HG03469 (cell line): ENCODE data around the gene STRAP.
"Not testable (repeated sequence)": the region's sequence is repeated elsewhere in the genome, so short reads cannot be mapped to it uniquely, and the experiment has no call there.

Source experiments
- ATAC-seq: cut with Tn5 transposase; IDR thresholded peaks from one replicate; pipeline ENCODE4 v1.9.1; 2021; ENCODE audit warnings: mild to moderate bottlenecking, moderate library complexity, moderate number of reproducible peaks; ENCODE audit not compliant: unreplicated experiment

Gene STRAP

GRCh38 chr12:15863984-15864383 lies 18.2 kb upstream of the STRAP start:
- peak; percentile 92 for ATAC-seq

DNA sequence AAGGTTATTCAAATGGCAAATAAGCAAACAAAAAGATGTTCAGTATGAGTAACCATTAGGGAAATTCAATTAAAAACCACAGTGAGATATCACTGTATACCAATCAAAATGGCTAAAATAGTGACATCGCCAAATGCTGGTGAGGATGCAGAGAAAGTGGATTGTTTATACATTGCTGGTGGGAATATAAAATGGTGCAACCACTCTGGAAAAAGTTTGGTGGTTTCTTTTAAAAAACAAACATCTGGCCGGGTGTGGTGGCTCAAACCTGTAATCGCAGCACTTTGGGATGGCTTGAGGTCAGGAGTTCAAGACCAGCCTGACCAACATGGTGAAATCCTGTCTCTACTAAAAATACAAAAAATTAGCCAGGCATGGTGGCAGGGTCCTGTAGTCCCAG lies 14.0 kb upstream of the STRAP start:
- no peak for ATAC-seq

DNA sequence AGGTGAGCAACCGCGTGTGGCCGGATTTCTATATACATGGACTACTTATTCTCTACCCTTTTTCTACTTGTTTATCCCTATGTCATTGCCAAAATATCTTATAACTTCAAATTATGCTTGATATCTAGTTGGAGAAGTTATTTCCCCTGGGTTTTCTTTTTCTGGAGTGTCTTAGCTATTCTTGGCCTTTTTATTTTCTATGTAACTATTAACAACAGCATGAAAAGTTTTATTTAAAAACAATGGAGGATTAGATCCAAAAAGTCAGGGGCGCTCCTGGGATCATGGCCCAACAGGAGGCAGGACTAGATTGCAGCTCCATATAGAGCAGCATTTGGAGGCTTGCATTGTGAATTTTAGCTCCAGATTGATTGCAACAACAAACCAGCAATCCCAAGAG lies 8.6 kb upstream of the STRAP start:
- no peak for ATAC-seq

- ATAC-seq: not testable (repeated sequence)
Measured at GRCh38 chr12:15874556-15875145, 7.5 kb upstream of the STRAP start.

- ATAC-seq: no peak
Measured at GRCh38 chr12:15875863-15876262, 6.3 kb upstream of the STRAP start.

- ATAC-seq: no peak
Measured at GRCh38 chr12:15879413-15879812, 2.8 kb upstream of the STRAP start.

DNA sequence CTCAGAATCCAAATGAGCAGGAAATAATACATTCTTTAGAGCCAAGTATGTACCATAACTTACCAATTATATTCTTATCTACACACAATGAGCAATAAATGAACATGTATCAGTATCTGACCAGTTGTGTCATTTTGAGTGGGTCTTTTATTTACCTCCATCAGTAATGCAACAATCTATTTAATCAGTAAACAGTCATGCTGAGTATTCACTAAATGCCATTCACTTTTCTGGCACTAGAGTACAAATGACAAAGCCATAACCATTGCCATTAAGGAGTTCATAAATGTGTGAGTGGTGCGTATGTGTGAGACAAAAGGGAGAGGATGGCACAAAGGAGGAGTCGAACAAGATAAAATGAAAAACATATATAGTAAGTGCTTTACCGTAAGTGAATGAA lies 1.5 kb upstream of the STRAP start:
- ATAC-seq: no peak

DNA sequence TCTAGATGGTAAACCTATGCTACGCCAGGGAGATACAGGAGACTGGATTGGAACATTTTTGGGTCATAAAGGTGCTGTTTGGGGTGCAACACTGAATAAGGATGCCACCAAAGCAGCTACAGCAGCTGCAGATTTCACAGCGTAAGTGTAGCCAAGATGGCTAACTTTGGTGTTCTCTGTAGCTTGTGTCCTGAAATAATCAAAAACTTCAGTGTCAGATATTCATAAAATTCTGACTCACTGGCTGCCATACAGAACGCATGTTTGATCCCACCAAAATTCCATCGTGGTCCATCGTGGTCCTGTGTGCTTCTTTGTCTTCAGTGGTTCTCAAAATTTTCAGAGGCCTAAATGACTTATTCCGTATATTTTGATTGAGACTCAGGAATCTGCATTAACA lies 1.3 kb downstream of the STRAP start:
- no peak for ATAC-seq

DNA sequence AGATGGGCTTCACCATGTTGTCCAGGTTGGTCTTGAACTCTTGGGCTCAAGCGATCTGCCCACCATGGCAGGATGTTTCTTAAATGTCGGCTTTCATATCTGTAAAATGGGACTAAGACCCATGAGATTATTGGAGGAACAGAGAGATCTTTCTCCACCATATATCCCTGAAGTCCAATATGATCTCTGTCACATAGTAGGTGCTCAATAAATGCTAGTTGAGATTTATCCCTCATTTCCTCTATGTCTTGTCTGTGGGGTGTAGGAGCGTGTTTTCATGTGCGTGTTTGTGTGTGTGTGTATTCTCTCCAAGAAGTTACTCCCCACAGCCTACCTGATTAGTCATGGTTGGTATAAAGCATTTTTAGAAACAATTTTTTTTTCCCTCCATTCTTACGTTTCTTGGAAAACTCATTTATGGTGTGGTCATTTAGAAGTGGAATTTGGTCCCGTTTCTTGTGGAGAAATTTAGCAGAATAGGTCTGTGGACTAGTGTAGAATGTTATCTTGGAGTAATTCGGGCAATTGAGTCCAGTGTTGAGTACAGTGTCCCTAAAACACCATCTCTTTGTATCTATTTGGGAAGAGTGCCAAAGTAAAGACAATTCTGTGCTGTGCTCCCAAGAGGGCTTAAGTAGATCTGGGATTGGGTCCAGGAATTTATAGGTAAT lies 4.3 kb downstream of the STRAP start:
- ATAC-seq: no peak

- ATAC-seq: no peak
Measured at GRCh38 chr12:15887043-15887817, 5.0 kb downstream of the STRAP start.

DNA sequence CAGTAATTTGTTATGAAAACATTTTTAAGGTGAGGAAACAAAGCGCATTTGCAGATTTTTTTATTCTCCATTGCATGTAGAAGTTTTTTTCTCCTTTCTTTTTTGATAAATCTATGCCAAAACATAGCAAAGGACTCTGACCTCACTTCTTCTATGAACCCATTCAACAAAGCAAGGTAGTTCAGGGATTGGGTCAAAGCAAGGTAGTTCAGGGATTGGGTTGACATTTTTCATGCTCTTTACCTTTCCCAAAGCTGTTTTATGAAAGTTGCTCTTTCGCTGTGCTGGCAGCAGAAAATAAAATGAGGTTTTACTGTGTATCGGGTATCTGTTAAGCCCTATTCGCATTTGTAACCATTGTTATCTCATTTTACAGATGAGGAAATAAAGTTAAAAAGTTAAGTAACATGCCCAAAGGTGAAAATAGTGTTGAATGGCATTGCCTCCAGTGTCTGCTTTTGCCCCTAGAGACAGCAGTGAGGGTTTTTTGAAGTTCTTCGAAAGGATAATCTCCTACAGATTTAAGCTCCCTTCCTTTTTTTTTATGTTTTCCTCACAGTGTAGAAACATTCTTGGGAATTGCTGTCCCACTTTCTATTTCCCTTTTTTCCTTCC lies 10.6 kb downstream of the STRAP start:
- no peak for ATAC-seq

DNA sequence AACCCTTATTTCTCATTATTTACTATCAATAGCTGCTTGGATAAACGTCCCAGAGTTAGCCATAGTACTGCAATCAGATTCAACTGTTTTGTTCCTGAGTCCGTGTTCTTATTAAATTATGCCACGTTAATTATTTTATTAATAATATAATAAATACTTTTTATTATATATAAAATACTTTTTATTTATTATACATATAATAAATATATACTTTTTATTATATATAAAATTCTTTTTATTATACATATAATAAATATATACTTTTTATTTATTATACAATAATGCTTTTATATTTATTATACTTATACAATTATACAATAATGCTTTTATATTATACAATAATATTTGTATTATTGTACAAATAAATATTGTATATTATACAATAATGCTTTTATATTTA lies 11.1 kb downstream of the STRAP start:
- ATAC-seq: no peak

DNA sequence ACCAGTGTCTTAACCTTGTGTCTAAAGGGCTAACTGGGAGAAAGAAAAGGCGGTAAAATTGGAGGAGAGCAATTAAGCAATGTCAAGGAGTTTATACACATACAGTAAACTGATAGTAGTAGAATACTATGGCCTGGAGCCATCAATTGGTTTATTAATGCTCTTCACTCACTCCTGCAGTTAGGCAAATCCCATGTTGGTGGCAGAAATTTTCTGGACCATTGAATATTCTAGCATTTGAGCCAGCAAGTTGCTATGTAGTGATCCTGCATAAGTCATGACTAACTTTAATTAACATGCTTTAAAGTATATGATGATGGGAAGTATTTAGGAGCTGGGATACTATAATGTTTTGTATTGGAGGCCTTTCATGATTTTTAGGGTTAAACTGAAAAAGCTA lies 14.7 kb downstream of the STRAP start:
- no peak for ATAC-seq

GRCh38 chr12:15897433-15897832 lies 15.2 kb downstream of the STRAP start:
- no peak for ATAC-seq

DNA sequence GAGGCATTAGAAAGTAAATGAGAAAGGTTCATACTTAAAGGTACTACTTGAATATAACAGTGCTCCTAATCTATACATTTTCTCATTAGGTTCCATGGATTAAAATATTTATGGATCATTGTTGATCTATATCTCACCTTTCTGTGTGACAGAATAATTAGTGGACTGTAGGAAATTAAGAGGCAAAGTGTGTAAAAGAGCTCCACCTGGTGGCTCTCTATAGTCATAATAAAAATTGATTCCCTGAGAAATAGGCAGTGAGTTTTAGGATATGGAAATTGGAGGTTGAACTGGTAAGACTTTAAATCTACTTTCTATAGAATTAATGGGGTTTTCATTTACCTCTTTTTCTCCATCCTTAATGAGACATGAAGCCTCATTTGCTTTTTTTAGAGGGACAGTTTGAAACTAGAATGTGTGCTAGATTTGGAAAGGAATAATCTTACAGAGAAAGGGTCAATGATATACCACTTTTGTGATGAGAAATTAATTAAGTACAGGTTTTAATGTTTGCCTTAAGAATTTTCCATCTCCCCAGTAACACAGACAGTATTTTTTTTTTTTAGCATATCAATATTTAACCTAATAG lies 17.2 kb downstream of the STRAP start:
- no peak for ATAC-seq

DNA sequence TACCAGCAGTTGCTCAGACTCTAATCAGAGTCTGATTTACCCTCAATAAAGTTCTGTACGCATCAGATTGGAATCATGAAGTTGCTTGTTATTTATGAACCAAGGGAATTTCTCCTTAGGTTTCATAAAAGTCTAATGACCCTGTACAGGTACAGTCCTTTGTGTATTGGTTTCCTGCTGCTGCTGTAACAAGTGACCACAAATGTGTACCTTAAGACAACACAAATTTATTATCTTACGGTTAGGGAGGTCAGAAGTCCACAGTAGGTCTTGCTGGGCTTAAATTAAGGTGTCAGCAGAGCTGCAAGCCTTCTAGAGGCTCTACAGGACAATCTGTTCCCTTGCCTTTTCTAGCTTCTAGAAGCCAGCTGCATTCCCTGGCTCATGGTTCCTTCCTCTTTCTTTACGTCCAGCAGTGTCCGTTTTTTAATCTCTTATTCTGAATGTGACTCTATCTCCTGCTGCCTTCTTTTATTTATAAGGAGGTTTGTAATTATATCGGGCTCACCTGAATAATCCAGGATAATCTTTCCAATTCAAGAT lies 22.3 kb downstream of the STRAP start:
- ATAC-seq: no peak

DNA sequence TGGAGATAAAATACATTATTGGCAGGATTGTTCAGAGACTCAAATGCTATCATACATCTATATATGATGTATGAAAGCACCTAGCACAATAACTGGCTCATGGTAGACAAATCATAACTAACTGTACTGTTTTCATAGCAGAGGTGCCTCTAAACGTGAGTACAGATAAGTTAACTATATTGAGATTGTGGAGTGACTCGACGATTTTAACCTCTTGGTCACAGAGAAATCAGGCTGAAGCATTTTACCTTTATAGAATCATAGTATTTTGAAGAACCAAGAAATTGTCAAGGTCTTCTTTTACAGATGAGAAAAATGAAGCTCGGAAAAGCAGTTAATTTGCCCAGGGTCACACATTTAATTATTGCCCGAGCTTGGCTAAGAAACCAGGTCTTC lies 28.3 kb downstream of the STRAP start:
- no peak for ATAC-seq

GRCh38 chr12:15910864-15911721 lies 28.9 kb downstream of the STRAP start, which contains the start of gene DERA:
Gene DERA (plus strand): TSS chr12:15911332. CDS start chr12:15911384, 52 bp downstream.
- ATAC-seq: peak; percentile 77

DNA sequence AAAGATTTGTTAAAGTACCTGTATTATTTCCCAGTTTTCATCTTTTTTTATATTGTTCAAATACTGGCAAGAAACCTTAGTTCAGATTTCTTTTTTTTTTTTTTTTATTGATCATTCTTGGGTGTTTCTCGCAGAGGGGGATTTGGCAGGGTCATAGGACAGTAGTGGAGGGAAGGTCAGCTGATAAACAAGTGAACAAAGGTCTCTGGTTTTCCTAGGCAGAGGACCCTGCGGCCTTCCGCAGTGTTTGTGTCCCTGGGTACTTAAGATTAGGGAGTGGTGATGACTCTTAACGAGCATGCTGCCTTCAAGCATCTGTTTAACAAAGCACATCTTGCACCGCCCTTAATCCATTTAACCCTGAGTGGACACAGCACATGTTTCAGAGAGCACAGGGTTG lies 29.7 kb downstream of the STRAP start:
- ATAC-seq: not testable (repeated sequence)

DNA sequence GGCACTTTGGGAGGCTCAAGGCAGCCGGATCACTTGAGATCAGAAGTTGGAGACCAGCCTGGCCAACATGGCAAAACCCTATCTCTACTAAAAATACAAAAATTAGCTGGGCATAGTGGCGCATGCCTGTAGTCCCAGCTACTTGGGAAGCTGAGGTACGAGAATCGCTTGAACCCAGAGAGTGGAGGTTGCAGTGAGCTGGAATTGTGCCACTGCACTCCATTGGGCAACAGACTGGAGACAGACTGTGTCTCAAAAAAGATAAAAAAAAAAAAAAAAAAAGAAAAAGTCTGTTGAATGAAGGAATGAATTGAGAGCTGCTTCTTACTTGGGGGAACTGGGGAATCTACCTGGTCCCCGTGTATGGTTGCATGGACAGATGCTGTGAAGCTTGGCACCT lies 31.9 kb downstream of the STRAP start:
- ATAC-seq: not testable (repeated sequence)
